ENCODE data around the gene CAPZB.
"Not testable (repeated sequence)": the region's sequence is repeated elsewhere in the genome, so short reads cannot be mapped to it uniquely, and the experiment has no call there.

The CAPZB gene

DNA sequence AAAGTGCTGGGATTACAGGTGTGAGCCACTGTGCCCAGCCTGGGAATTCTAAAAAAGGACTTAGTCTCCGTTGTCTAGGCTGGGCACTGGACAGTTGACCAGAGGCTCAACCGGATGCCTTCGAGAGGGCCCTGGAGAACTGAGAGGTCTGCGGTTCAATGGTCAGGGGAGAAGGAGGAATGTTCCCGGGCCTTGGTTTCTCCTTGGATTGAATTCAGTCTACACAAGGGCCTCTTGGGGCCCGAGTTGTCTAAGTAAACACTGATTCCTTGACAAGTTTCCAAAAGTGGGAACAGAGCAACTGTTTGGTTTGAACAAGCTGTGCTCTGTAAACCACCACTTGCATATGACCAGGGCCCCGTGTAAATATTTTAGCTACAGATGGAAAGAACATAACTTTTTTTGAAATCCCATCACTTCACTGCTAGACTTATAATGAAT lies 29.1 kb upstream of the CAPZB start:
- DNase-seq, result no peak
- no peak overlapping the region for H3K4me3 ChIP-seq (ENCODE audit: low read depth, low read length)

GRCh38 chr1:19512545-19512944 lies 27.2 kb upstream of the CAPZB start:
- no peak for DNase-seq

More for the DNA sequence above, 29.1 kb upstream of the CAPZB start:
- TF ChIP-seq CTCF (IDR thresholded peaks at IDR 0.05; ENCODE audit: low read depth, low read length), result no peak
- no peaks in the 10 kb centered on the region for H3K9me3 ChIP-seq
- H3K4me1 ChIP-seq, result no peaks in the 10 kb centered on the region
- no peaks in the 10 kb centered on the region for H3K36me3 ChIP-seq
- H3K27me3 ChIP-seq, result no peaks in the 10 kb centered on the region

GRCh38 chr1:19511116-19511515 lies 25.8 kb upstream of the CAPZB start:
- Histone ChIP-seq H3K4me3 (ENCODE audit: low read depth, low read length) (no peak overlapping the region), H3K36me3 (no peaks in the 10 kb centered on the region), H3K27me3 (no peaks in the 10 kb centered on the region), H3K4me1 (no peaks in the 10 kb centered on the region), H3K9me3 (no peaks in the 10 kb centered on the region)
- no peak for DNase-seq
- TF ChIP-seq CTCF (IDR thresholded peaks at IDR 0.05; ENCODE audit: low read depth, low read length), result no peak

More at GRCh38 chr1:19512545-19512944, 27.2 kb upstream of the CAPZB start:
- TF ChIP-seq CTCF (IDR thresholded peaks at IDR 0.05; ENCODE audit: low read depth, low read length), result no peak
- H3K4me1 ChIP-seq, result no peaks in the 10 kb centered on the region
- H3K4me3 ChIP-seq (ENCODE audit: low read depth, low read length), result no peak overlapping the region
- no peaks in the 10 kb centered on the region for H3K36me3 ChIP-seq
- H3K9me3 ChIP-seq, result no peaks in the 10 kb centered on the region
- no peaks in the 10 kb centered on the region for H3K27me3 ChIP-seq

DNA sequence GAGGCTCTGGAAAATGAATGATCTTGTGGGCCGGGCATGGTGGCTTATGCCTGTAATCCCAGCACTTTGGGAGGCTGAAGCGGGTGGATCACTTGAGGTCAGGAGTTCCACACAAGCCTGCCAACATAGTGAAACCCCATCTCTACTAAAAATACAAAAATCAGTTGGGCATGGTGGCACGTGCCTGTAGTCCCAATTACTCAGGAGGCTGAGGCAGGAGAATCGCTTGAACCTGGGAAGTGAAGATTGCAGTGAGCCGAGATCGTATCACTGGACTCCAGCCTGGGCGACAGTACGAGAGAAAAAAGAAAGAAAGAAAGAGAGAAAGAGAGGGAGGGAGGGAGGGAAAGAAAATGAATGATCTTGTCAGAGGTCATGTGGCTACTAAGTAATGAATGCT lies 24.3 kb upstream of the CAPZB start:
- not testable (repeated sequence) for H3K9me3 ChIP-seq; DNase-seq; H3K4me3 ChIP-seq (ENCODE audit: low read depth, low read length); H3K4me1 ChIP-seq; H3K27me3 ChIP-seq; H3K36me3 ChIP-seq

DNA sequence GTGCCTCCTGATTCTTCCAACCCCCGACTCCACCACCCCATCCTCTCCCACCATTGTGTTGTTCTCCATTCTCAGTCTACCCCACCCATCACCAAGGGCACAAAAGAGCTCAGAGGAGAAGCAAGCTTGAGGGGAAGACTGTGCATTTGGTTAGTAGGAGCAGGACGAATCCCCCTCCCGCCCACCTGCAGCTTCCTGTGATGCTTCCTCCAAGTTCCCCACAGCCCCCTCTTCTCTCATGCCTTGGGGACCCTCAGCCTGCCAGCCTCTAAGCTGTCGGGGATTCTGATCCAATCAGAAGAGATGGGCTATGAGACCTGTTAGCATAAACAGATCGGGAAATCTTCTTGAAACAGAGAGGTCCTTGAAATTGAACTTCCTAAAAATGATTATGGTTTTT lies 22.2 kb upstream of the CAPZB start:
- no peak for DNase-seq

DNA sequence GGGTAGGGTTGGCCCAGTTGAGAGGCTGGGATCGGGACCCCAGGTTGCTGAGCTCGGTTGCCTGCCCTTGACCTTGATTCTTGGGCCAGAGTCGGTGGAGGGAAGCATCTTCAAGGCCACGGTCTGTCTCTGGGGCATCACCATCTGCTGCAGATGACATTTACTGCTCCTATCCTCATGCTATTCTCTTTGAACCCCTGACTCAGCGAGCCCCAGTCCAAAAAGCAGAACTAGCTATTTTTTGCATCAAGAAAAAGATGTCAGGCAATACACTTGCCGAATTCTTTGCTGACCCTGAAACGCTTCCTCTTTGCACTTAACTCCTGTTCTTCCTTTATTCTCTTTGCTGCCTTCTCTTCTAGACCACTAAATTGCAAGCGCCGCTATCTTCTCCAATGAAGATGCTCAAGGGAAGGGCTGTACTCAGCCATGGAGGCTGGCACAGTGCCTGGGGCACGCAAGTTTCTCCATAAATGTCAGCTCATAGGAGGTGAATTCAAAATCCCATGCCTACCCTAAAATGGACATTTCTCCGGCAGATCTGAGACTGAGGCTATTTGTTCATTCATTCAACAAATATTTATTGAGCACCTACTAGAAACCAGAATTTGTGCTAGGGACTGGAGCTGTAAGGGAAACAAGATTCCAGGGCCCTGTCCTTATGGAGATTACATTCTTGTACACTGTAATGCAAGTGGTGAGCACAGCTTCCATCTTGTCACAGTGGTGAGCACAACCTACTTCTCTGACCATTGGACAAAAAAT lies 20.5 kb upstream of the CAPZB start:
- Histone ChIP-seq H3K4me3 (ENCODE audit: low read depth, low read length) (no peak overlapping the region), H3K9me3 (no peaks in the 10 kb centered on the region), H3K27me3 (no peaks in the 10 kb centered on the region), H3K4me1 (no peaks in the 10 kb centered on the region), H3K36me3 (no peaks in the 10 kb centered on the region)
- TF ChIP-seq CTCF (IDR thresholded peaks at IDR 0.05; ENCODE audit: low read depth, low read length), result no peak
- no peak for DNase-seq

More for the DNA sequence above, 22.2 kb upstream of the CAPZB start:
- no peaks in the 10 kb centered on the region for H3K4me1 ChIP-seq
- no peaks in the 10 kb centered on the region for H3K36me3 ChIP-seq
- TF ChIP-seq CTCF (IDR thresholded peaks at IDR 0.05; ENCODE audit: low read depth, low read length), result no peak
- H3K27me3 ChIP-seq, result no peaks in the 10 kb centered on the region
- H3K9me3 ChIP-seq, result no peaks in the 10 kb centered on the region
- no peak overlapping the region for H3K4me3 ChIP-seq (ENCODE audit: low read depth, low read length)

All from BE2C (cell line).